Liver (tissue), 9 donors: ENCODE measurements around the gene TRIM69. TPM values are rescaled to one million over a fixed set of nuclear protein-coding genes. Genes with fewer than 3 reads are reported as not detected.

ENCODE experiments used
- DNase-seq: peaks from one replicate; pipeline ENCODE4 v3.0.0-alpha.2; 2017; ENCODE audit warnings: low spot score
- H3K27ac ChIP-seq, 2 donors: one replicate each; pipeline ENCODE4 v1.7.0; 2013; ENCODE audit warnings: inconsistent platforms in 2 of 2, low read length in 2 of 2, control low read depth in 1 of 2, low read depth in 1 of 2, mild to moderate bottlenecking in 1 of 2
- H3K27me3 ChIP-seq, 4 donors: one replicate each; pipeline versions ENCODE4 v1.6.1 to v1.7.0; 2013; ENCODE audit warnings: low read length in 3 of 4, inconsistent platforms in 1 of 4, mild to moderate bottlenecking in 1 of 4, moderate library complexity in 1 of 4; ENCODE audit not compliant: control insufficient read depth in 4 of 4, insufficient read depth in 4 of 4
- H3K36me3 ChIP-seq, 4 donors: one replicate each; pipeline versions ENCODE4 v1.6.1 to v1.7.0; 2013; ENCODE audit warnings: low read length in 3 of 4, mild to moderate bottlenecking in 3 of 4, low read depth in 1 of 4, moderate library complexity in 1 of 4; ENCODE audit not compliant: control insufficient read depth in 4 of 4, insufficient read depth in 3 of 4
- H3K4me1 ChIP-seq, 4 donors: one replicate each; pipeline versions ENCODE4 v1.6.1 to v1.7.0; 2013; ENCODE audit warnings: low read length in 3 of 4, mild to moderate bottlenecking in 3 of 4, moderate library complexity in 1 of 4; ENCODE audit not compliant: control insufficient read depth in 4 of 4, insufficient read depth in 4 of 4
- H3K4me3 ChIP-seq, 3 donors: one replicate each; pipeline versions ENCODE4 v1.6.1 to v1.7.0; 2013; ENCODE audit warnings: low read length in 3 of 3, control low read depth in 1 of 3, low read depth in 1 of 3, mild to moderate bottlenecking in 1 of 3
- H3K9ac ChIP-seq, 2 donors: one replicate each; pipeline ENCODE4 v1.7.0; 2013; ENCODE audit warnings: low read length in 2 of 2, mild to moderate bottlenecking in 2 of 2, moderate library complexity in 2 of 2, control low read depth in 1 of 2, low read depth in 1 of 2
- H3K9me3 ChIP-seq, 4 donors: one replicate each; pipeline versions ENCODE4 v1.6.1 to v1.7.0; 2013; ENCODE audit warnings: low read length in 3 of 4; ENCODE audit not compliant: control insufficient read depth in 4 of 4
- ATF3 ChIP-seq: IDR thresholded peaks from 2 replicates; pipeline ENCODE4 v1.6.1; 2016; ENCODE audit warnings: antibody characterized with exemption
- CTCF ChIP-seq: fragments of 150-350 bp; IDR thresholded peaks from 2 replicates; pipeline ENCODE4 v1.5.1; 2017; ENCODE audit warnings: improper control_type of control experiment, low read depth, low read length; ENCODE audit not compliant: missing input control
- EGR1 ChIP-seq, 2 donors: IDR thresholded peaks; 2 replicates each; pipeline ENCODE4 v1.6.1; 2016 to 2018; ENCODE audit warnings: antibody characterized with exemption in 2 of 2, low read depth in 2 of 2
- FOXA1 ChIP-seq: IDR thresholded peaks from 2 replicates; pipeline ENCODE4 v1.6.1; 2016; ENCODE audit warnings: antibody characterized with exemption
- FOXA2 ChIP-seq: IDR thresholded peaks from 2 replicates; pipeline ENCODE4 v1.6.1; 2016; ENCODE audit warnings: antibody characterized with exemption
- GABPA ChIP-seq, 2 donors: IDR thresholded peaks in 1 of 2; conservative IDR thresholded peaks in 1 of 2; 2 replicates each; pipeline ENCODE4 v1.6.1; 2016; ENCODE audit warnings: antibody characterized with exemption in 2 of 2, mild to moderate bottlenecking in 1 of 2, moderate library complexity in 1 of 2
- HNF4A ChIP-seq, 2 donors: conservative IDR thresholded peaks; 2 replicates each; pipeline ENCODE4 v1.6.1; 2016; ENCODE audit warnings: antibody characterized with exemption in 2 of 2, mild to moderate bottlenecking in 2 of 2
- HNF4G ChIP-seq: IDR thresholded peaks from 2 replicates; pipeline ENCODE4 v1.6.1; 2016; ENCODE audit warnings: antibody characterized with exemption
- JUND ChIP-seq, 2 donors: IDR thresholded peaks; 2 replicates each; pipeline ENCODE4 v1.6.1; 2016; ENCODE audit warnings: antibody characterized with exemption in 2 of 2
- MAX ChIP-seq: IDR thresholded peaks from 2 replicates; pipeline ENCODE4 v1.6.1; 2016; ENCODE audit warnings: antibody characterized with exemption
- NR2F2 ChIP-seq: IDR thresholded peaks from 2 replicates; pipeline ENCODE4 v1.6.1; 2016; ENCODE audit warnings: antibody characterized with exemption
- RAD21 ChIP-seq, 2 donors: IDR thresholded peaks; 2 replicates each; pipeline ENCODE4 v1.6.1; 2016; ENCODE audit warnings: antibody characterized with exemption in 2 of 2, mild to moderate bottlenecking in 2 of 2
- REST ChIP-seq: IDR thresholded peaks from 2 replicates; pipeline ENCODE4 v1.6.1; 2016; ENCODE audit warnings: antibody characterized with exemption, mild to moderate bottlenecking
- RXRA ChIP-seq, 2 donors: IDR thresholded peaks; 2 replicates each; pipeline ENCODE4 v1.6.1; 2017 to 2018; ENCODE audit warnings: antibody characterized with exemption in 2 of 2, mild to moderate bottlenecking in 1 of 2
- SP1 ChIP-seq: IDR thresholded peaks from 2 replicates; pipeline ENCODE4 v1.6.1; 2018; ENCODE audit warnings: antibody characterized with exemption, mild to moderate bottlenecking
- TAF1 ChIP-seq: conservative IDR thresholded peaks from 2 replicates; pipeline ENCODE4 v1.6.1; 2016; ENCODE audit warnings: antibody characterized with exemption, mild to moderate bottlenecking
- YY1 ChIP-seq: IDR thresholded peaks from 2 replicates; pipeline ENCODE4 v1.6.1; 2016; ENCODE audit warnings: antibody characterized with exemption, mild to moderate bottlenecking
- ZBTB33 ChIP-seq: IDR thresholded peaks from 2 replicates; pipeline ENCODE4 v1.6.1; 2016; ENCODE audit warnings: antibody characterized with exemption
- WGBS: extraction: QIAGEN DNeasy Blood & Tissue Kit; methylation state at CpG from one replicate; pipeline ENCODE4 v1.1.7; 2013; 5-methylcytosine and 5-hydroxymethylcytosine counted together
- polyA plus RNA-seq, 2 donors: library from polyadenylated mRNA; stranded (reverse) in 1 of 2; unstranded in 1 of 2; fragments of 200-250 nt in 1 of 2; fragments of >200 nt in 1 of 2; fragmentation: Nextera tagmentation in 1 of 2; extraction: Ambion mirVana in 1 of 2; gene quantifications; one replicate each; pipeline versions ENCODE4 v1.2.1 to v1.2.3, GENCODE V29; 2013 to 2015
- total RNA-seq, 2 donors: library from RNA; depleted of rRNA; stranded (reverse); fragments of >200 nt; gene quantifications; one replicate each; pipeline ENCODE4 v1.2.3, GENCODE V29; 2014
- donor health status: healthy.
- donor health status: healthy.
- donor health status: healthy.
- donor health status: healthy.
- donor health status: healthy.

Gene TRIM69
- total and polyA plus RNA-seq, 4 donors, result 3.6 to 10.0 (median 5.3) TPM

- DNase-seq, result no peak
- Histone ChIP-seq H3K4me3 (no peak overlapping the region), H3K36me3 (no peaks in the 10 kb centered on the region), H3K9me3 (no peaks in the 10 kb centered on the region), H3K27me3 (no peaks in the 10 kb centered on the region), H3K4me1 (peaks cover 0 to 2% (median 0%) of the 10 kb centered on the region in 4 donors), H3K27ac (no peak overlapping the region), H3K9ac (no peak overlapping the region)
- TF ChIP-seq YY1, result no peak
- TF ChIP-seq RXRA (IDR thresholded peaks at IDR 0.05), result no peak
- TF ChIP-seq FOXA2, result no peak
- no peak for TF ChIP-seq HNF4G
- no peak for TF ChIP-seq REST
- no peak for TF ChIP-seq NR2F2
- TF ChIP-seq FOXA1, result no peak
- TF ChIP-seq MAX, result no peak
- no peak for TF ChIP-seq TAF1
- no peak for TF ChIP-seq EGR1 (IDR thresholded peaks at IDR 0.05; ENCODE audit: low read depth in 2 of 2)
- TF ChIP-seq ATF3, result no peak
- no peak for TF ChIP-seq SP1
- no peak for TF ChIP-seq HNF4A (conservative IDR thresholded peaks at IDR 0.05)
- TF ChIP-seq JUND (IDR thresholded peaks at IDR 0.05), result no peak
- no peak for TF ChIP-seq GABPA (IDR thresholded peaks at IDR 0.05 in 1 of 2, conservative IDR thresholded peaks at IDR 0.05 in 1 of 2)
- TF ChIP-seq ZBTB33, result no peak
- TF ChIP-seq RAD21 (IDR thresholded peaks at IDR 0.05), result no peak
Measured at GRCh38 chr15:44801797-44802196, 65.5 kb downstream of the TRIM69 start.

GRCh38 chr15:44802336-44802735, 66.0 kb downstream of the TRIM69 start:
- Histone ChIP-seq H3K9me3 (no peaks in the 10 kb centered on the region), H3K9ac (no peak overlapping the region), H3K36me3 (no peaks in the 10 kb centered on the region), H3K4me3 (no peak overlapping the region), H3K27me3 (no peaks in the 10 kb centered on the region), H3K27ac (no peak overlapping the region), H3K4me1 (peaks cover 0 to 2% (median 0%) of the 10 kb centered on the region in 4 donors)
- 96% methylated on average over 1 of the region's 1 CpG for WGBS
- no peak for DNase-seq
- TF ChIP-seq ATF3, result no peak
- no peak for TF ChIP-seq YY1
- no peak for TF ChIP-seq FOXA1
- TF ChIP-seq RAD21 (IDR thresholded peaks at IDR 0.05), result no peak
- TF ChIP-seq FOXA2, result no peak
- TF ChIP-seq HNF4A (conservative IDR thresholded peaks at IDR 0.05), result no peak
- no peak for TF ChIP-seq SP1
- TF ChIP-seq ZBTB33, result no peak
- no peak for TF ChIP-seq JUND (IDR thresholded peaks at IDR 0.05)
- TF ChIP-seq EGR1 (IDR thresholded peaks at IDR 0.05; ENCODE audit: low read depth in 2 of 2), result no peak
- TF ChIP-seq HNF4G, result no peak
- no peak for TF ChIP-seq CTCF
- TF ChIP-seq TAF1, result no peak
- no peak for TF ChIP-seq RXRA (IDR thresholded peaks at IDR 0.05)
- no peak for TF ChIP-seq MAX
